BE2C (cell line): ENCODE data around the gene SS18L1.
A peak's percentile ranks its signal among the peaks of the same experiment; 100 is the strongest.

Source experiments
- DNase-seq: peaks from one replicate; pipeline ENCODE4 v3.0.0-alpha.2; 2020
- H3K27me3 ChIP-seq: fragments of 250-450 bp; sonication (Bioruptor Pico); 2 replicates; pipeline ENCODE4 v1.5.1; 2020; ENCODE audit warnings: mild to moderate bottlenecking
- H3K36me3 ChIP-seq: fragments of 250-450 bp; sonication (Bioruptor Pico); 2 replicates; pipeline ENCODE4 v1.5.1; 2020; ENCODE audit warnings: mild to moderate bottlenecking
- H3K4me1 ChIP-seq: fragments of 250-450 bp; sonication (Bioruptor Pico); 2 replicates; pipeline ENCODE4 v1.5.1; 2020
- H3K4me3 ChIP-seq: 2 replicates; pipeline ENCODE4 v1.5.1; 2011; ENCODE audit warnings: low read depth, low read length
- H3K9me3 ChIP-seq: fragments of 250-450 bp; sonication (Bioruptor Pico); 2 replicates; pipeline ENCODE4 v1.5.1; 2020
- TF ChIP-seq, protein P1 (sequence below): IDR thresholded peaks from 2 replicates; pipeline ENCODE4 v1.5.1; 2012; ENCODE audit warnings: mild to moderate bottlenecking, low read depth, low read length

The SS18L1 gene

DNA sequence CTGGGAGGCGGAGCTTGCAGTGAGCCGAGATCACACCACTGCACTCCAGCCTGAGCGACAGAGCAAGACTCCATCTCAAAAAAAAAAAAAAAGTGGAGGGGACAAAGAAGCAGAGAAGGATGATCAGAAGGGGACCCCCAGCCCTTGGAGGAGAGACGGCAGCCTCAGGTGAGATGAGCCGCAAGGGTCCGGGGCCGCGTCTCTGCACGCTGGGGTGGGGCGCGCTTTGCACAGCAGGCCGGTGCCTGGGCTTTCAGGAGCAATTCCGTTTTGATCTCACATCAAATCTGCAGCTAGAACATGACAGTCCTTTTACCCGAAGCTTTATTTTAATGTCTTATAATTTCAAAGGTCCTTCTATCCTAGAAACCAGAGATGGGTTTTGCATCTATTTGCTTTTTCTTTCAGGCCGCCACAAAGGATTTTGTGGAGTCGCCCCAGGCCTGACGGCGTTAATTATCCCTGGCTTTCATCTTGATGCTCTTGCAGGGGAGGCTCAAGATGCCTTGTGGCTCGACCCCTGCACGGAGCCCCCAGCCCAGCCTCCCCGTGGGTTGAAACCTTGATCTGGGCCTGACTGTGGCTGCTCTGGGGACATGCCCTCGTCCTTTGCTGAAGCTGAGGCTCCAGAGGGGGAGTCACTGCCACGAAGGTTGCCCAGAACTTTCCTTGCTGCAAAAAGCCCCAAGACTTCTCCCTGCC lies 59.3 kb downstream of the SS18L1 start:
- DNase-seq = no peak
- H3K9me3 ChIP-seq = no peaks in the 10 kb centered on the region
- TF ChIP-seq, protein P1, sequence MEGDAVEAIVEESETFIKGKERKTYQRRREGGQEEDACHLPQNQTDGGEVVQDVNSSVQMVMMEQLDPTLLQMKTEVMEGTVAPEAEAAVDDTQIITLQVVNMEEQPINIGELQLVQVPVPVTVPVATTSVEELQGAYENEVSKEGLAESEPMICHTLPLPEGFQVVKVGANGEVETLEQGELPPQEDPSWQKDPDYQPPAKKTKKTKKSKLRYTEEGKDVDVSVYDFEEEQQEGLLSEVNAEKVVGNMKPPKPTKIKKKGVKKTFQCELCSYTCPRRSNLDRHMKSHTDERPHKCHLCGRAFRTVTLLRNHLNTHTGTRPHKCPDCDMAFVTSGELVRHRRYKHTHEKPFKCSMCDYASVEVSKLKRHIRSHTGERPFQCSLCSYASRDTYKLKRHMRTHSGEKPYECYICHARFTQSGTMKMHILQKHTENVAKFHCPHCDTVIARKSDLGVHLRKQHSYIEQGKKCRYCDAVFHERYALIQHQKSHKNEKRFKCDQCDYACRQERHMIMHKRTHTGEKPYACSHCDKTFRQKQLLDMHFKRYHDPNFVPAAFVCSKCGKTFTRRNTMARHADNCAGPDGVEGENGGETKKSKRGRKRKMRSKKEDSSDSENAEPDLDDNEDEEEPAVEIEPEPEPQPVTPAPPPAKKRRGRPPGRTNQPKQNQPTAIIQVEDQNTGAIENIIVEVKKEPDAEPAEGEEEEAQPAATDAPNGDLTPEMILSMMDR = no peak
- peaks cover 45% of the 10 kb centered on the region for H3K36me3 ChIP-seq
- H3K4me3 ChIP-seq = no peak overlapping the region
- peaks cover 20% of the 10 kb centered on the region for H3K4me1 ChIP-seq
- no peaks in the 10 kb centered on the region for H3K27me3 ChIP-seq

DNA sequence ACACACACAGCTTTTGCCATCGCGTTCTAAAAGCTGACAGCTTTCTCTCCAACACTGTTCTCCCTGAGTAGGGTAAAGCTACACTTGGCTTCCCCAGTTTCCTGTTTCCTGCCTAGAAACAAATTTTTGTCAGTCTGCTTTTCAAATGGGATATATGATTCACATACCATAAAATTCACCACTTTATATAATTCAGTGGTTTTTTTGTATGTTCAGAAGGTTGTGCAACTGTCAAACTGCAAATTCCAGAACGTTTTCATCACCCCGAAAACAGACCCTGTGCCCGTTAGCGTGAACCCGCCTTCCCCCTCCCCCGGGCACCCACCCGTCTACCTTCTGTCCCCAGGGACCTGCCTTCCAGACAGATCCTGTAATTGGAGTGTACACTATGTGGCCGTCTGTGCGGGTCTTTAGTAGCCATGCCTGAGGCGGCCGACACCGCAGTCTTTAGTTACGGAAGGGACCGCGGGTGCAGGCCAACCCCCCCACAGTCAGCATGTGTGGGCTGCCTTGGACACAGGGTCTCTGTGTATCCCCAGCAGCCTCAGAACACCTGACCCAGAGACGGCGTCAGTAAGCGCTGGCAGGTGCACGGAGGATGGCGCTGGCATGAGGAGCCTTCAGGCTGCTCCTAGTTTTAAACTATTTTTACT lies 59.9 kb downstream of the SS18L1 start:
- Histone ChIP-seq H3K4me3 (no peak overlapping the region), H3K4me1 (peaks cover 20% of the 10 kb centered on the region), H3K27me3 (no peaks in the 10 kb centered on the region), H3K36me3 (peaks cover 39% of the 10 kb centered on the region), H3K9me3 (no peaks in the 10 kb centered on the region)
- peak; percentile 54 for DNase-seq
- TF ChIP-seq, protein P1 = no peak

DNA sequence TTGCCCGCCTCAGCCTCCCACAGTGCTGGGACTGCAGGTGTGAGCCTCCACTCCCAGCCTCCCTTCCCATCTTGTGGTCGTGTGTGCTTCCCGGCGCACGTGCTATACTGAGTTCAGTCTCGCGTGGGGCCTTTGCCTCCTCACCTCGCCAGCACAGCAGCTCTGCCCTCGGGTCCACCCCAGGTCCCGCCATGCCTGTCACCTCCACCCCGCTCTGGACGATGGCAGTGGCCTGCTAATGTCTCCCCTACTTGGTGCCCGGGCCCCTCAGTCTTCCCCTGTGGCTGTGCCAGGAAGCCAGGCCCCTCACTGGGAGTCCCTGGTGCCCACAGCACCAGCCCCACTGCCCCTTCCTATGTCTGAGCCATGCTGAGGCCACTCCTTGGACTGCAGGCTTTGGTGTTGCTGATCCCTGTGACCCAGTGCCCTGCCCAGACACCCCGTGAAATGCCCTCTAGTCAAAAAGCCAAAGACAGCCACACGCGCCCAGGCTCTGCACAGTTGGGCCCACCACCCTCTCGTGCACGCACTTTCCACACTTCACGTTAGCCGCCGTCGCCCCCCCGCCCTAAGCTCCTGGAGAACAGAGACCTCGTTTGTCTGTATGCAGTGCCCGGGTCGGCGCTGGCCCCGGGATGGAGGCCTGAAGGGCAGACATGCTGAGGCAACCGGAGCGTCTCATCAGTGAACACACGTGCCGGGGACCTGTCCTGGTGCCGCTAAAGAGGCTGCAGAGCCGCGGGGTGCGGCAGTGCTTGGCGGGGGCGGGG lies 62.2 kb downstream of the SS18L1 start:
- TF ChIP-seq, protein P1 = no peak
- H3K4me3 ChIP-seq = no peak overlapping the region
- no peaks in the 10 kb centered on the region for H3K27me3 ChIP-seq
- no peaks in the 10 kb centered on the region for H3K9me3 ChIP-seq
- H3K4me1 ChIP-seq = peaks cover 25% of the 10 kb centered on the region
- H3K36me3 ChIP-seq = peaks cover 19% of the 10 kb centered on the region
- no peak for DNase-seq

DNA sequence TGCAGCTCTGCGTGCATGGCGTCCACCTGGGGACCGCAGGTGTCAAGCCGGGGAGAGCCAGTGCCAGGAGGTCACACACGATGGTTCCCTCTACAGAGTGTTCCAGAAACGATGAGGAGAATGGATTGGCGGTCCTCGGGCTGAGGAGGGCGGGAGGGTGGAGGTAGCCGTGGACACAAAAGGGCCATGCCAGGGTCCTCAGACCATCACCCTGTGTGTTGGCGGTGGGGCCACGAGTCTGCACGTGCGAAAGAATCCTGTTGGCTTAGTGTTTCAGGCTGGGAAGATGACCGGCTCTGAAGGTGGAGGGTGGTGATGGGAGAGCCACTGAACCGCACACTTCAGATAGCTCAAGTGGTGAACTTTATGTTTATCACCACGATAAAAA lies 62.8 kb downstream of the SS18L1 start:
- H3K27me3 ChIP-seq = no peaks in the 10 kb centered on the region
- H3K9me3 ChIP-seq = no peaks in the 10 kb centered on the region
- TF ChIP-seq, protein P1 = no peak
- no peak for DNase-seq
- peaks cover 14% of the 10 kb centered on the region for H3K36me3 ChIP-seq
- H3K4me3 ChIP-seq = no peak overlapping the region
- H3K4me1 ChIP-seq = peaks cover 23% of the 10 kb centered on the region

DNA sequence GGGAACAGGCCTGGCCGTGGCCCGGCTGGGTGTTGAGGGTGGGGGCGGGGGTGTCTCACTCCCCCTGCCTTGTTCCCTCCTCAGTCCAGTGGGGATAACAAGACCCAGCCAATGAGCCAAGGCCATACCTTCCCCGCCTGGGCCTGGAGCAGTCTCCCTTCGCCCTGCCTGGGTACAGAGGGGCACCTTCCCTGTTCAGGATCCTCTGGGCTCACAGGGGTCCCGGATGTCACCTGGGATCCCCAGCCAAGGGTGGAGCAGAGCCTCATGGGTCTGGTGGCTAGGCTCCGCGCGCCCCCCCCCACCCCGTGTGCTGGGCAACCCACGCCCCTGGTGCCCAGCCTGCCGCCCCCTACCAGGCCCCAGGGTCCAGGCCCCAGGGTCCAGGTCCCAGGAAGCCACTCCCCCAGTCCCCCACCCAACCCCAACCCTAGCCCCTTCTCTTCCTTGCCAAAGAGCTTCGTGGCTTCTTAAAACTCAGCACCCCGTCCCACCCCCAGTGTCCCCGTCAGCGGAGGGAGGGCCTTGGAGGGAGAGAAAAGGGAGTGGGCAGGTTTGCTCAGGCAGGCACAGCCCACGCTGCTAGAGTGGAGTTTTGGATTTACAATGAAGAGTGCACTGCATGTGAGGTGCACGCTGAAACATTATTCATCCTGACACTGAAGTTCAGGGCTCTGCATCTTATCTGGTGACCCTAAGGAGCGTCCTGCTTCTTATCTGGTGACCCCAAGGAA lies 64.7 kb downstream of the SS18L1 start:
- TF ChIP-seq, protein P1 = no peak
- peaks cover 10% of the 10 kb centered on the region for H3K4me1 ChIP-seq

More for the DNA sequence above, 64.7 kb downstream of the SS18L1 start:
- no peaks in the 10 kb centered on the region for H3K27me3 ChIP-seq
- H3K9me3 ChIP-seq = no peaks in the 10 kb centered on the region
- peaks cover 2% of the 10 kb centered on the region for H3K36me3 ChIP-seq
- no peak for DNase-seq
- H3K4me3 ChIP-seq = no peak overlapping the region
